KBM-7 (cell line): ENCODE results near the gene CPLX1.
"Not testable (repeated sequence)": the region's sequence is repeated elsewhere in the genome, so short reads cannot be mapped to it uniquely, and the experiment has no call there.

Experiments
- DNase-seq: peaks from one replicate; pipeline ENCODE4 v3.0.0-alpha.2; 2015
- in situ Hi-C: fragments of 300-500 bp; cut with MboI; formaldehyde crosslinking; loops from 2 replicates; pipeline ENCODE4 v1.14.3; 2020; ENCODE audit warnings: low sequenced_read_pairs, low pct_unique_long_range_greater_than_20kb, mixed read lengths

Gene CPLX1

DNA sequence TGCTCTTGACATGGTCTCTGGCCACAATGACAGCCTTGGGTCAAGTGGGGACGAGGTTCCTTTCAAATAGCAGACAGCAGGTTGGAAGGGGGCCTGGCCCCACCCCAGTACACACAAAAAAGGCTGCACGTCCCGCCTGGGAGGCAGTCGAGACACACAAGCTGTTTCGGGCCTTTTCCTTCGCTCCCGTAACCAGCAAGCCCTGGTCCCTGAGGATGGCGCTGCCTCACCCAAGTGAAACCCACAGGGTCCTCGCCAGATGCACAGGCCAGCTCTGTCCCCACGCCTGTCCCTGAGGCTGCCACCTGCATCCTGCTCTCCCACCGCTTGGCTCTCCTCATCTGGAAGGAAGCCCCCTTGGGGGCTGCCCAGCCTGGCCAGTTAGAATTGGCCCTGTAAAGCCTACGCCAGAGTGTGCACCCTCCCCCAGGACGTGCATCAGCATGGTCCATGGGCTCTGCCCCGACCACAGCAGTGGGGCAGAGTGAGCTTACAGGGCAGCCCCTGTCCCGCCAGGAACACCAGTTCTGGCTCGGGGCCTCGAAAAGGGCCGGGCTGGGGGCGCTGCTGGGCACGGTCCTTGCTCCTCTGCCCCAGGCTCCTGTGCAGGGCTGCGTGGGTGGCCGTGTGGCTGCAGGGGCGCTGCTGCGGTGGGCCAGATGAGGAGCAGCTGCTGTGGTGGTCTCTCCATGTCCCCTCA lies 2.0 kb downstream of the CPLX1 start:
- in situ Hi-C loops: no loop called here
- no peak for DNase-seq

DNA sequence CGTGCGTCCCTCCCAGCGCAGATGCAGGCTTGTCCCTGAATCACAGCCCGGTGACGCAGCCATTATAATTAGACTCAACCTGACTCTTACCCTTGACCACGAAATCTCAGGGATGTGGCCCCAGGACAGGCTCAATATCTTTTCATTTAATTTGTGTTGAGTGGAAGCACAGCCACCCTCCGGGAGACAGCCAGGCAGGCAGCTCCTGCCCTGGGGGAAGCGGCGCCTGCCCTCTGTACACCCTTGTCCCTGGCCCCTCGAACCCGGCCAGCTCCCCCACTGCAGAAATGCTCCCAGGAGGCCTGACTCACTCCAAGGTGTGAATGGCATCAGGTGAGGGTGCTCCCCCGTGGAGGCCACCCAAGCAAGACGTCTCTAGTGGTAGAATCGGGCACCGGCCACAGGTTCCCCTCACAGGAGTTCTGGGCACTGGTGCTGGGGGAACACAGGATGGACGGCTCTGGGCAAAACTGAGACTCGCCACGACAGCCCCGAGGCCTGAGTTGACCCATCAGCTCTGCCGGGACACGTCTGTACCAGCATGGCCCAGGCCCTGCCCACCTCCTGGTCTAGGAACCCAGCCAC lies 2.7 kb downstream of the CPLX1 start:
- in situ Hi-C loops: no loop called here
- DNase-seq: no peak

DNA sequence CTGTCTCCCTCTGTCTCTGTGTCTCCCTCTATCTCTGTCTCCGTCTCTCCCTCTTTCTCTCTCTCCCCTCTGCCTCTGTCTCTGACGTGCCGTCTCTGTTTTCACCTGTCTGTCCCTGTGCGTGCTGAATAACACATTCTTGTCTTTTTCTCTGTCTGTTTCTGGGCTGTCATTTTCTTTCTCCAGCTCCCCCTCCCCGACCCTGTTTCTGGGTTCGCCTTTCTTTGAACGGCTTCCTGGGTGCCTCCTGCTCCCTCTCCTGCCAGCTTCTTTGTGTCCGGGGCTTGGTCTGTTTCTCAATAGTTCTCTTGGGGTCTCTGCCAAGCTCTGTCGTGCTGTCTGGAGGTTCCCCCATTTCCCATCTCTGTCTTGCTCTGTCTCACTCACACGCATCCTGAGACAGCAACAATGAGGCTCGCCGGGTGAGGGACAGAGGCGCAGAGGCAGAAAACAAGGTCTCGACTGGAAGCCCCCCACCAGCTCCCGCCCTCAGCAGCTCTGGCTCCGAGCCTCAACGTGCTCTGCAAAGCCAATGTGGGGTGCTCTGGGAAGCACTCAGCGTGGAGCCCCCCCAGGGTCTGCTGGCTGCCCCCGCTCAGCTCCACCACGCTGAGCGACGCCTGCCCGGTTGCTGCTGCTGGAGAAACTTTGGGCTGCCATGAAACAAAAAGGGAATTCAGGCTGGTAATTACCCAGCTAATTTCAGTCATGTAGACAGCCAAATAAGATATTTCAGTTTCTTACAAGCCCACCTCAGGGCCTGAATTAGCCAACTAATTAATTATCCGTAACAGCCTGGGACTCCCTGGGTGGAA lies 3.4 kb downstream of the CPLX1 start:
- in situ Hi-C loops: no loop called here
- DNase-seq: no peak

DNA sequence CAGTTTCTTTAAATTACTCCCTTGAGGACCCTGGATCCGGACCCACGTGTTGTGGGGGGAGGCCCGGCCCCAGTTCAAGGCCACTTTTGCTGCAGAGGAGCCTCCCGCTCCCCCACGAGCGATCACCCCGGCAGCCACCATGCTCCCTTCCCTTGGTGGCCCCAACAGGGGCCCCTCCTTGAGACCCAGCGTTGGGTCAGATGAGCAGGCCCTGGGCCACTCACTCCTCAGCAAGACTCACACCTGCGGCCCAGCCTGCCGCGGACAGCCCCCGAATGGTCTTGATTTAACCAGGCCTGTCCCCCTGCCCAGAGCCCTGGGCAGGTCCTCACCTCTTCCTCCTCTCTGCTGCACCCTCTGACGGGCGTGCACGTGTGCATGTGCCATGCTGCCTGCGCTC lies 4.3 kb downstream of the CPLX1 start:
- in situ Hi-C loops: no loop called here
- DNase-seq: no peak

DNA sequence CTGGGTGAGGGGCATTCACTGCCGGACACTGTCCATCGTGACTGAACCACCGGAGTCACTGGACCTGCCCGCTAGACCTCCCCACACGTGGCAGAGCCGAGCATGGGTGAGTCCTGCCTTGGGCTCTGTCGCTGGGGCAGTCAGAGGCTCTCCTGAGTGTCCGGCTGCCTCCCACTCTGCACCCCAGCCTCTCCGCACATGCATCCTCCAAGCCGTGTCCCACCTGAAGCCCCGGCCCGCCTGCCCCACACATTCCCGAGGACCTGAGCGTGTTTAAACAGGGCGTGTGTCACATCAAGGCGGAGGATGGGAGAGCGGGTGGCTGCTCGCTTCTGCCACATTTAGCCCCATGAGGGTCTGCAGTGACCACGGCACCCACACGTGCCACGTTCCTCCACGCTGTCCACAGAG lies 4.7 kb downstream of the CPLX1 start:
- DNase-seq: no peak
- in situ Hi-C loops: no loop called here

DNA sequence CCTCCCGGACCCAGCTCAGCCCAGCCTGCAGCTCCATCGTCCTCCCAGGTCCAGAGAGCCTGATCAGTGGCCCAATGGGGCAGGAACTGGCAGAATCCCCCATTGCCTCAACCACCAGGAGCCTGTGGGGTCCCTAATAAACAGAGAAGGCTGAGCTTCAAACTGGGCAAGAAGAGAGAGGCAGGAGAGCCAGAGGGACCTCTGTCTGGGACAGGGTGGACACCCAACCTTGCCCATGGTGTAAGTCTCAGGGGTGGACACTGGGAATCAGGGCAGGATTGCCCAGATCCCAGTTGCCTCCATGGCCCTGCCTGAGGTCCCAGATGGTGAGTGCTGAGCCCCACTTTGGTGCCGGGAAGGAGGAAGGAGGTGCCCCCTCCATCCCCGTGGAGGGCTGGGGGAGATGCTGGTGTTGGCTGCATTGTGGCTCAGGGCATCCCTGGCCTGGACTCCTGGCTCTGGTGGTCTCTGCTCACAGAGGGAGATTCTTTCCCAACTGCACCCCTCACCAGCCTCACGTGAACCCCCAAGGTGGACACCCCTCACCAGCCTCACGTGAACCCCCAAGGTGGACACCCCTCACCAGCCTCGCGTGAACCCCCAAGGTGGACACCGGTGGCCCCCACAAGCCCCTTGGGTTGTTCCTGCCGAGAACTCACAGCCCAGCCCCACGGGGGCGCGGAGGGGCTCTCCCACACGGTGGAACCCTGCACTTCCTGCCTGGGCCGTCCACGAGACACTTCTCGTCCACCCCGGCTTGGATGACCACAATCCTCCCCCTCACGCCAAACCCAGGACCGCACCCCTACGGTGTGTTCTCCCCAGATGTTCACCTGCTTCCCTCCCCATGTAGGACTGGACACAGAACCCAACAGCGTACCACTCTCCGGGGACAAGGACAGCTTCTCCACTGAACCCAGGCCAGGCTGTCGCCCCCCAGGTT lies 5.4 kb downstream of the CPLX1 start:
- in situ Hi-C loops: no loop called here
- no peak for DNase-seq

DNA sequence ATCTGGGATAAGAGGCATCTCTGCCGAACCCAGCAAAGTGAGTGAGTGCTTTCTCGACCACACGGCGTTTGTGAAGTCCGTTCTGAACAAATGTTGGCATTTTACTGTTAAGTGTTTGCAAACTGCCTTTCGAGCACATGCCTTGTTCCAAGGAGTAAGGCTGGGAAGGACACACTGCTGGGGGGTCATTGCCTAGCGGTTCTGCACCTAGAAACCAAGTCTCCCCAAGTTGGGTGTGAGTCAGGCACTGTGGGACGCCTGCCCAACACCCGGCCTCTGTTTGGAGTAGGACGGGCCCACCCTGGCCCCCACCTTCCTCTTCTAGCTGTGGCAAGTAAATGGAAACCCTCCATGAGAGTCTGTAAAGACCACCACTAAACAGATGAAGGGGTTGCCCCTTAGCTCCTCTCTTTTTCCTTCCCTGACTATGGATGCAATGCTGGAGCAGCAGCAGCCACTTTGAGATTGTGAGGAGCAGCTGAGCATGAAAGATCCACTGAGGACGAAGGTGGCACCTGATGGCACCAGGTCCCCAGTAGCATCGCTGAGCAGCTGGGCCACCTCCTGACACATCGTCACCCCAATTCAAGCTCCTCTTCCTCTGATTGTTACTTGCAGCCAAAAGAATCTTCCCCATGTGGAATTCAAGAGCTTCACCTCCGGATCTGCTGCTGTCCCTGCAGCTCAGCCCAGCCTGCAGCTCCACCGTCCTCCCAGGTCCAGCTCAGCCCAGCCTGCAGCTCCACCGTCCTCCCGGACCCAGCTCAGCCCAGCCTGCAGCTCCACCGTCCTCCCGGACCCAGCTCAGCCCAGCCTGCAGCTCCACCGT lies 6.3 kb downstream of the CPLX1 start:
- in situ Hi-C loops: no loop called here
- DNase-seq: no peak

DNA sequence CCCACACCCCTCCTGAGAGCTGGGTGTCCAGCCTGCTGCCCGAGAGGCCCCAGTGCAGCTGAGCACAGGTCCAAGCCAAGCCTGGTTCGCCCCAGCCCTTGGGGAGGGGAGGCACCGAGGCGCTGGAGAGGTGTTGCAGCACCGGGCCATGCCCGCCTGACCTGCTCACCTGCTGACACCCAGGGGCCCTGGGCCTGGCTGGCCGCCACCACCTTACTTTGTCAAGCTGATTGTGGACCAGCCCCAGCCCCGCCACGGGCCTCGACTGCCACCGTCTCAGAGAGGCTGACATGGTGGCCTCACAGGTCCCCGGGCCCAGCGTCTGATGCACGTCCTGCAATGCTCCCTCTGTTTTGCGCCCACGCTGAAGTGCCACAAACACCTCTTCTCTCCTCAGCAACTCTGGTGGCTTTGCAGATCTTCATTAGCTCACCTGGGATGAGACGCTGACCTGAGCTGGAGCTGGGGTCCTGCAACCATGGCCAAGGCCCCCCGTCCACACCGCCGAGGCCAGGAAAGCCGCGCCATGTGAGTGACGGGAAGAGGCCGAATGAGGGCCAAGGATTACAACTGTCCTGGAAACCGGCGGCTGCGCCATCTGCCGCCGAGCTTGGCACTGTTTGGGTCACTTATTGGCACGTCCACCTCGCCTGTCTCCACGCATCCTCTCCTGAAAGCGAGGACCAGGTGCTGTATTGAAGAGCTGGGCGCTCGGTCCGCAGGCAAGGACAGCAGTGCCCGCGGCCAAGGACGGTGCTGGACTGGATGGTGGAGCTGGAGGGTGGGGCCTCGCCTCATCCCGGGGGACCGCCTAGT lies 7.6 kb downstream of the CPLX1 start:
- in situ Hi-C loops: no loop called here
- no peak for DNase-seq

DNA sequence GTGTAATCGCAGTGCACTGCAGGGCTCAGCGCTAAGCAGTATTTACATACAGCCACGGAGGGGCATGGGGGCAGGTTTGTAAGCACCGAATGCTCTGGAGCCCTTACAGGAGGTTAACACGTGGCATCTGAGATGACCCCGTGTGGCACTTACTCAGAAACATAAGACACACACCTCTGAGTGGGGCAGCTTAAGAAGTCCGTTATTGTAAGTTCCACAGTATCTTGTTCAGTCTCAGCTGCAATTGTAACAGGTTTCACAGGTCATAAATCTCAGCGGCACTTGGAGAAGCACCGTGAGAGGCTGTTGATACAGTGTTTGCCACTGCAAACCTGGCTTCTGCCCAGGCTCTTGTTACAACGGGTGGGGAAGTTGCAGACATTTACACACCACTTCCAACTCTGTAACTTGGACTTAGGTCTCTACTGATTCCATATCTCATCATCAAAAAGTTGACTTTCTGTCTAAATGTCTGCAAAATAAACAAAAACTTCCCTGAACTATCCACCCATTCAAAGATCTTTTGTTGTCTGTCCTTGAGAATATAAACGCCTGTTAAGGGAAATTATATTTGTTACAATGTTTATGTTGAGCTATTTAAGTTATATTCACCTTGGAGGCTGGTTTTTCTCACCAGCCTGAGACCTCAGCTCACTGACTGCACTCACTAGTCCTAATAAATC lies 10.3 kb downstream of the CPLX1 start:
- in situ Hi-C loops: no loop called here
- no peak for DNase-seq

DNA sequence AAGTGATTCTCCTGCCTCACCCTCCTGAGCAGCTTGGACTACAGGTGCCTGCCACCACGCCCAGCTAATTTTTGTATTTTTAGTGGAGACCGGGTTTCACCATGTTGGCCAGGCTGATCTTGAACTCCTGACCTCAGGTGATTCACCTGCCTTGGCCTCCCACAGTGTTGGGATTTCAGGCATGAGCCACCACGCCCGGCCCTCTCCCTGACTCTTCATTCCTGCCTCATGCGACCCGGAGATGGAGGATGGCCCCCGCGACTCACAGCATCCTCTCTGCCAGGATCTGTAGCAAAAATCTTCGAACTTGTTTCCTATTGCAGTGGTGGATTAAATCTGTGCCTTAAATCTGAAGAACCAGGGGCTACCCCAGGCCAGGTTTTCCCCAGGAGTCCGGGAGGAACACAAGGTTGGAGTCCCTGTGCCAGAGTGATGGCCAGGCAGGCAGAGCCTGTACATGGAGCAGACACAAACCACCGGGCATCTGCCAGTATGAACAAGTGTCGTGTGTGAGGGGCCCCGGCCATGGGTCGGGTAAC lies 11.5 kb downstream of the CPLX1 start:
- no peak for DNase-seq
- in situ Hi-C loops: no loop called here

DNA sequence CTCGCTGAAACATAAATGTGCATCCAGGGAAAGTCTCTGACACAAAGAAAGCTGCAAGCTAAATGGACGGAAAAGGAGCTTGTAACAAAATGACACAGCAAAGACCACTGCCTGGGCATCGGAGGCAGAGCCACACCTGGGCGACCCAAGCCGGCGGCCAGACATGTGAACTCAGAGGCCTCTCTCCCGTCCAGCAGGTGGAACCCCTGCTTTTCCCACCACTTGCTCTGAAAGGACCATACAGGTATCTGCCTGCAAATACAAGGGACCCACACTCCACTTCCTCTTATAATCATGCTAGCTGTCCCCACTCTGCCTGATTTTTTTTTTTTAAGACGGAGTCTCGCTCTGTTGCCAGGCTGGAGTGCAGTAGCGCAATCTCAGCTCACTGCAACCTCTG lies 12.0 kb downstream of the CPLX1 start:
- no peak for DNase-seq
- in situ Hi-C loops: no loop called here

DNA sequence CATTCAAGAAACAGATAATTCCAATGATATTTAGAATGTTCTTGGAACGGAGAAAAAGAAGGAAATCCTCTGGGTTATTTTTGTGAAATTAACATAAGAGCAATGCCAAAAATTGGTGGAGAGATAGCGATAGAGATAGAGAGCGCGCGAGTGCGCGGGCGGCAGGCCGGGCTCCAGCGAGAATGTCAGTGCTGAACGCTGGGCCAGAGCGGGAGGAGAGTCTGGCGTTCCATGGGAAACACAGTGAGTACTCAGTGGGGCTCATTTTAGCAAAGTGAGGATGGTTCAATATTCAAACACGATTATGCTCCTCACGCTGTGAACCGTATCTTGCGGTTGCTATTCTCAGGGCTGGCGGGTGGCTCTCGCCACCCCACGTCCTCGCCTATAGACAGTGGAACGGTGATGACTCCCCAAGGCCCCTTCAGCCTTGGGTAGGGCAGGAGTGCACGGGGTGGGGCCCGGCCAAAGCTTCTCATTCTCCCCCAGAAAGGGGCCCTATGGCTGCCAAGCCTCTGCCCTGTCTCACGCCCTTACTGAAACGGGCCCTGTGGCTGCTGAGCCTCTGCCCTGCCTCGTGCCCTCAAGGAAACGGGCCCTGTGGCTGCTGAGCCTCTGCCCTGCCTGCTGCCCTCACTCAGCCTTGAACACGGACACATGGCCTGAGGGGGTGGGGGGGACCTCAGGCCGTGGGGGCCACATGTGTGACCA lies 16.9 kb downstream of the CPLX1 start:
- DNase-seq: no peak
- in situ Hi-C loops: no loop called here

DNA sequence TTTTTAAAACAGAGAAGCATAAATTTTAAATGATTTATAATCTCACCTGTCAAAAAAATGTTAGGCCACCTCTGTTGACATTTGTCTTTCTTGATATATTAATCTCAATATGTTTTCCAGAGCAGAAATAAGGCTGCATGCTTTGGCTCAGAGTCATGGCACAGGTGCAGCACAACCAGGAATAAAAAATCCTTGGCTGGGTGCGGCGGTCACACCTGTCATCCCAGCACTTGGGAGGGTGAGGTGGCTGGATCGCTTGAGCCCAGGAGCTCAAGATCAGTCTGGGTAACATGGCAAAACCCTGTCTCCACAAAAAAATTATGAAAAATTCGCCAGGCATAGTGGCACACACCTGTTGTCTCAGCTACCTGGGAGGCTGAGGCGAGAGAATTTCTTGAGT lies 18.1 kb downstream of the CPLX1 start:
- in situ Hi-C loops: no loop called here
- no peak for DNase-seq

DNA sequence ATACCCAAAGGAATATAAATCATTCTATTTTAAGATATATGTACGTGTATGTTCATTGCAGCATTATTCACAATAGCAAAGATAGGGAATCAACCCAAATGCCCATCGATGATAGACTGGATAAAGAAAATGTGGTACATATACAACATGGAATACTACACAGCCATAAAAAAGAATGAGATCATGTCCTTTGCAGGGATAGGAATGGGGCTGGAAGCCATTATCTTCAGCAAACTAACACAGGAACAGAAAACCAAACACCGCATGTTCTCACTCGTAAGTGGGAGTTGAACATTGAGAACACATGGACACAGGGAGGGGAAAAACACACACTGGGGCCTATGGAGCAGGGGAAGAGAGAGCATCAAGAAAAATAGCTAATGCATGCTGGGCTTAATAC lies 18.9 kb downstream of the CPLX1 start:
- in situ Hi-C loops, DNase-seq: not testable (repeated sequence)

DNA sequence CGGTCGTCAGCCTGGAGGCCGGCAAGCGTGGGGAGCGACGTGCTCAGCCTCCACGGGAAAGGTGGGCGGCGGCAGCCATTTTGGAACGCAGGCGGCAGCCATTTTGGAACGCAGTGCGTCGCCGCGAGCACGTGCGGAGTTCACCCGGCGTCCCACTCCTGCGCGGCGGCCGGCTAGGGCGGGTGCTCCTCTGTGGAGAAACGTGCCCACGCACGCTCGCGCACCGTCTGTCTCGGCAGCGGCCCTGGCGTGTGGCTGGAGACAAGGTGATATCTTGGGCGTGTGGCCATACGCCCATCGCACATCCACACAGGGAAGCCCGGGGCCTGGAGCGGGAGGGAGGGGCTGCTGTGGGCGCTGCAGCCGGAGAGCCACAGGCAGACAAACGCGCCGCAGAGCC lies 21.1 kb downstream of the CPLX1 start:
- no peak for DNase-seq
- in situ Hi-C loops: no loop called here

DNA sequence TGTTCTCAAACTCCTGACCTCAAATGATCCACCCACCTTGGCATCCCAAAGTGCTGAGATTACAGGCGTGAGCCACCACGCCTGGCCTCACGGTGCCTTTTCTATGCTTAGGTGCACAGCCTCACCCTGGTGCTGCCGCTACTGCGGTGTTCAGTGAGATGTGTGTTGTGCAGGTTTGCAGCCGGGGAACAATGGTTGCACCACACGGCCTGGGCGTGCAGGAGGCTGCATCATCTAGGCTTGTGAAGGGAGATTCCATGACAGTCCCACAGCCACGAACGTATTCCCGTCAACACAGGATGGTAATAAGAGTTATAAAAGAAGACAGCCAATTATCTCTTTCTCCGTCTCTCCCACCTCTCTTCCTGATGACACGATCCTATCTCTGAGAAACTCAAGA lies 22.0 kb downstream of the CPLX1 start:
- no peak for DNase-seq
- in situ Hi-C loops: no loop called here
